Activated CD4-positive, alpha-beta T cell treated with anti-CD3 and anti-CD28 coated beads, Interleukin-2, amount 50 U/mL, for 4 hours (primary cell): ENCODE measurements around the gene ZNF3.

ENCODE experiments used
- DNase-seq, 2 experiments: peaks; one replicate each; pipeline ENCODE4 v3.0.0-alpha.2; 2020

The ZNF3 gene

GRCh38 chr7:100088095-100088620 is 6.6 kb upstream of the ZNF3 start:
- DNase-seq, result no peak

GRCh38 chr7:100087055-100087750 is 5.7 kb upstream of the ZNF3 start:
- DNase-seq, result no peak

- DNase-seq, result no peak
These were observed 4.0 kb upstream of the ZNF3 start for GRCh38 chr7:100085515-100085914.

GRCh38 chr7:100082978-100083377 is 1.5 kb upstream of the ZNF3 start:
- DNase-seq, result no peak

- DNase-seq, result no peak
These were observed 502 bp downstream of the ZNF3 start for GRCh38 chr7:100080907-100081534.

- DNase-seq, result no peak
These were observed 2.4 kb downstream of the ZNF3 start for GRCh38 chr7:100079024-100079560.

- no peak for DNase-seq
These were observed 4.3 kb downstream of the ZNF3 start for GRCh38 chr7:100077205-100077604.

GRCh38 chr7:100075418-100075817 is 6.1 kb downstream of the ZNF3 start:
- no peak for DNase-seq

GRCh38 chr7:100074841-100075240 is 6.7 kb downstream of the ZNF3 start:
- no peak for DNase-seq

- DNase-seq, result no peak
These were observed 9.1 kb downstream of the ZNF3 start for GRCh38 chr7:100072462-100072861.

- no peak for DNase-seq
These were observed 10.4 kb downstream of the ZNF3 start for GRCh38 chr7:100071018-100071723.

- DNase-seq, result no peak
These were observed 11.5 kb downstream of the ZNF3 start for GRCh38 chr7:100069991-100070390.

GRCh38 chr7:100066953-100067352 is 14.6 kb downstream of the ZNF3 start:
- DNase-seq, result no peak

- DNase-seq, result no peak
These were observed 15.9 kb downstream of the ZNF3 start for GRCh38 chr7:100065452-100066186.

GRCh38 chr7:100064162-100064561 is 17.4 kb downstream of the ZNF3 start:
- no peak for DNase-seq

GRCh38 chr7:100063376-100063775 is 18.1 kb downstream of the ZNF3 start:
- DNase-seq, result no peak

- DNase-seq, result no peak
These were observed 19.9 kb downstream of the ZNF3 start for GRCh38 chr7:100061518-100062193.

GRCh38 chr7:100059251-100059739 is 22.2 kb downstream of the ZNF3 start:
- no peak for DNase-seq

GRCh38 chr7:100057006-100057405 is 24.5 kb downstream of the ZNF3 start:
- no peak for DNase-seq

- DNase-seq, result no peak
These were observed 28.3 kb downstream of the ZNF3 start for GRCh38 chr7:100053215-100053614.

- DNase-seq, result no peak
These were observed 29.9 kb downstream of the ZNF3 start for GRCh38 chr7:100051611-100052010.
